Measurements from ENCODE around the gene TMEM54.

Gene TMEM54

DNA sequence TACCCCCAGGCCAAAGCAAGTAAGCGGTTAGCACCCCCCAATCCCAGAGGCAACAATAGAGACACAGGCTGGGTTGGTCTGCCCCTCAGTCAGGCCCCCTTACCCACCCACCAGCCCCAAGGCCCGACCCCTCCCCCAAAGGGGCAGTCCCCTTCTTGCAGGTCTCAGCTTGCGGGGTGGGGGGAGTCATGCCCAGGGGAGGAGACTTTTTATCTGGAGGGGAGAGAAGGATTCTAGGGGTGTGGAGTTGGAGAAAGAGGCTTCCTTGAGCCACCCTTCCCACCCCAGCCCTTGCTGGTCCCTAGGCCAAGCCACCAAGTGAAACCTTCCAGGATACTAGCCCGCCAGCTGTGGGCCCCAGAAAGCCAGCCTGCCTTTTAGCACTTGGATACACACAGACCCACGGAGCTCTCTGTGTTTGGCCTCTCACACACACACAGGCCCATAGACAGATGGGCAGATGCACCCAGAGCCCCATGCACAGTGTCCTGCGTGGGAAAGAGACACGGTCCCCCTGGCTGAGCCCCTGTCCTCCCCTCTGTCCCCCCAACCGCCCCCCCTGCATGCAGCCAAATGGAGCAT lies 7.1 kb downstream of the TMEM54 start:
- no peak for DNase-seq

DNA sequence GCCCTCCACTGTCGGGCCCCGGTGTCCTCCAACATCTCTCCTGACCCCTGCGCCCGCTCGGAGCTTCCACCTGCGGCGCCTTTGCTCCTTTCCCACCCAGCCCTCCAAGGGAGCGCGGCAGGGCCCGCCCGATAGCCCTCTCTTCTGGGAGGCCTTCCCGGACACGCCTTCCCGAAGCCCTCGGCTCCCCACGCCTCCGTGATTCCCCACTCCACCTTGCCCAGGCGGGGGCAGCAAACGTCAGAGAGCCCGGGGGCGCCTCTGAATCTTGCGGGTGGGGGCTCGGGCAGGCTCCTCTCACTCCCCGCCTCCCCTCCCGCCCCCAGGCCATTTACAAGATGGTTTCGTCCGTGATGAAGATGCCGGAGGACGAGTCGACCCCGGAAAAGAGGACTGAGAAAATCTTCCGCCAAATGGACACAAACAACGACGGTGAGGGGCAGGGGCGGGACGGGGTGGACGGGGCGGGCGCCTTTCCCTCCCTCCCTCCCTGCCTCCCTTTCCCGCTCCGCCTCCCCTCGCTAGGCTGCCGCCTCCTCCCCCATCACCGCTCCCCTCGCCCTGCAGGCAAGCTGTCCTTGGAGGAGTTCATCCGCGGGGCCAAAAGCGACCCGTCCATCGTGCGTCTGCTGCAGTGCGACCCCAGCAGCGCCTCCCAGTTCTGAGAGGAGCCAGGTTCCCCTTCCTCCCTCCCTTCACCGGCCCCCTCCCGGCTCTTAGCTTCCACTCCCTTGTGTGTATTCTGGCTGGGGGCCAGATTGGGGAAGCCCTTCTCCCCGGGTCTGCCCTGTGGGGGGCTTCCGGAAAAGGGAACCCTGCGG lies 7.8 kb downstream of the TMEM54 start:
- DNase-seq: peak; percentile 77

DNA sequence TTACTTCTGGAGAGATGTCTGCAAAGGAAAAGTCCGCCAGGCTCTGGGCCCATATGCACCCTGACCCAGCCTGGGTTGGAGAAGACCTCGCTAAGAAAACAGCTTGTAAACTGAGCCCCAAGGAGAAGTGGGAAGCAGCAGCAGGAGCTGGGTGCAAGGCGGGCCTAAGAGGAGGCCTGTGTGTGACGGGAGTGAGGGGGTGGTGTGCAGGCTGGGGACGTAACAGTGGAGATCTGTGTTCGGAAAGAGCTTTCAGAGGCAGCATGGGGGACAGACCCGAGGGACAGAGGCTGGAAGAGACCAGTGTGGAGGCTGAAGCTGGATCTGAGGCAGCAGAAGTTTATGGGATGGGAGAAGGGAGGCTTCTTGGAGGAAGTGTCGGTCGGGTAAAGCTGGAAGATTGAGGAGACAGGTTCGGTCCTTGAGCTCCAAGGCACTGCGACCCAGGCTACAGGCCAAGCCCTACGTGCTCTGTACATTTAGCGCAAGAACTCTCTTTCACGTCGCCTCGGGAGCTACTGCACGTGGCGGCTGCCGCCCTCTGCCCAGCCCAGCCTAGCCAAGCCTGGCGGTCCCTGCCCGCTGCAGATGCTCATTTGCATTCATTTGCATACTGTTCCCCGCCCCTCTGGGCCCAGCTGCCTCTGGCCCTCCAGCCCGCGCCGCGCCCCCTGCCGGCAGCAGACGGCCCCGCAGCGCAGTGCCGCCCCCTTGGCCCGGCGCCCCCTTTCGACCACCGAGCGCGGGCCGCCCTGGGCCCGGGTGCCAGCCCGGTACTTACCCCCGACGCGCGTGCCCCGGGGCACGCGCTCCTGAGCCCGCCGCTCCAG lies 8.6 kb downstream of the TMEM54 start:
- DNase-seq: peak; percentile 85

DNA sequence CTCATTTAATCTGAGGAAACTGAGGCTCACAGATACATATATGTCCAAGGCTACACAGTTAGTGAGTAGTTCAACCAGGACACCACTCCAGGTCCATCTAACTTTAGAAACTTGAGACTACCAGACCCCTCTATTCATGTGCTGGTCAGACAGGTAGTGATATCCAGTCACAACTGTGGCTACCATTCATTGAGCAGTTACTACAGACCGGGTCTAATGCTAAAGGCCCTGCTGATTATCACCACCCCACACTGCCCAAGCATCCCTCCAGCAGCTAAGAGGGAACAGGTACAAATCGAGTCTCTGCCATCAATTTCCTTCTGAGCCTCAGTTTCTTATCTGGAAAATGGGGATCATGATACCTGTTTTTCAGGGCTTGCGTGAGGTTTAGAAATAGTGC lies 9.6 kb downstream of the TMEM54 start:
- DNase-seq: no peak

DNA sequence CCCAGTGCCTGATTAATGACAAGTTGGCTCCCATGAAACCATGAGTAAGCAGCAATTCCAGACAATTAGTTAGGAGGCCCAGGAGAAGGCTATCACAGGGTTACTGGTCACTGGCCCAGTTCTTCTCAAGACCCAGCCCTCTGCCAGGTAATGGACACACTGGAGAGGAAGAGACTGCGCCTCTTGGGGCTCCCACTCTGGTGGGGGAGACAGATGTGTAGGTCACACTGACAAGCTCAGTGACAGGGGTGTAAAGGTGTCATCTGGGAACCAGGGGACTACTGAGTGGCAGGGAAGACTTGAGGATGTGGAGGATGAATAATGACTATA lies 10.0 kb downstream of the TMEM54 start:
- no peak for DNase-seq

DNA sequence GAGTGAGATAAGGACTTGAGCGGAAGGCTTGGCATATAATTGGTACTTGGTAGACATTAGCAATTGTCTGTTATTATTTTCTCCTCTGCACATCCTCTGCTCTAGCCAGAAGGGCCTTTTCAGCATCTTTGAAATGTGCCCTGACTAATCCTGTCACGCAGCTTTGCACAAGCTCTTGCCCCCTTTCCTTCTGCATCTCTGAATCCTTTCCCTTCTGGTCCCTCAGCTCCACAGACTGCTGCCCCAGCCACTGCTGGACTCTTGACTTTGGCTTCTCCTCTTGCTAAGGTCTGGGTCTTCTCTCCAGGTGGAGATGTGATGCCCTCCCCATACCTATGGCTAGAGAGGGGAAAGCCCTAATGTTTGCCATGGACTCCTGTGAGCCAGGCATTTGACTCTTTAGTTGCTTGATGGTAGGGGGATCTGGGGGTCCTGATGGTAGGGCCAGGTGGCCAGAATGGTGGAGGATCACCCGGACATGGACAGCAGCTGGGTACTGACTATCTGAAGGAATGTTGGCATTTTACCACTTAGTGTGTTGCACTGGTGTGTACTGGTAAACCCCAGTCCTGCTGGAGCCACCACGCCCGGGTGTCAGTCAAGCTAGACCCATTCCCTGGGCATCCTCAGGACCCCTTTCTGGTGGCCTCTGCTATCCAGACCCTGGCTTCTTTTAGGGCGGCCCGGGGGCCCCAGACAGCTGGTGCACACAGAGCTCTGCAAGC lies 10.5 kb downstream of the TMEM54 start:
- DNase-seq: no peak

DNA sequence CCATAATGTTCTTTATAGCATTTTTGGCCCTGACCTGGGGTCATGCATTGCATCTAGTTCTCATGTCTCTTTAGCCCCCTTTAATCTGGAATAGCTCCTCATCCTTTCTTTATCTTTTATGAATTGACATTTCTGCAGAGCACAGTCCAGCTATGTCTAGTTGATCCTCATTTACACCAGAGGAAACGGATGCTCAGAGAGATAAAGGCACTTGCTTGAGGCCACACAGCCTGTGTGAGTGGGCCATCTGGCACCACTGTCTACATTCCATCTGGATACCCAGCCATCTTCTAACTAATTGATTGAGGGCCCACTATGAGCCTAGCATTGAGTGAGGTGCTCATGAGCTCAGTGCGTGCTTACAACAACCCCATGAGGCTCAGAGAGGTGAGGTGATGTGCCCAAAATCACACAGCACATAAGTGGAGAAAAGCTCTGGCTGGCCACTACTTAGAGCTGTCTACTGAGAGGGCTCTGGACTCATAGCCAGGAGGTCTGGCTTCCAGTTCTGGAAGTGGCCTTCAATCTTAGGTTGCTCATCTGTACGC lies 11.4 kb downstream of the TMEM54 start:
- DNase-seq: no peak

DNA sequence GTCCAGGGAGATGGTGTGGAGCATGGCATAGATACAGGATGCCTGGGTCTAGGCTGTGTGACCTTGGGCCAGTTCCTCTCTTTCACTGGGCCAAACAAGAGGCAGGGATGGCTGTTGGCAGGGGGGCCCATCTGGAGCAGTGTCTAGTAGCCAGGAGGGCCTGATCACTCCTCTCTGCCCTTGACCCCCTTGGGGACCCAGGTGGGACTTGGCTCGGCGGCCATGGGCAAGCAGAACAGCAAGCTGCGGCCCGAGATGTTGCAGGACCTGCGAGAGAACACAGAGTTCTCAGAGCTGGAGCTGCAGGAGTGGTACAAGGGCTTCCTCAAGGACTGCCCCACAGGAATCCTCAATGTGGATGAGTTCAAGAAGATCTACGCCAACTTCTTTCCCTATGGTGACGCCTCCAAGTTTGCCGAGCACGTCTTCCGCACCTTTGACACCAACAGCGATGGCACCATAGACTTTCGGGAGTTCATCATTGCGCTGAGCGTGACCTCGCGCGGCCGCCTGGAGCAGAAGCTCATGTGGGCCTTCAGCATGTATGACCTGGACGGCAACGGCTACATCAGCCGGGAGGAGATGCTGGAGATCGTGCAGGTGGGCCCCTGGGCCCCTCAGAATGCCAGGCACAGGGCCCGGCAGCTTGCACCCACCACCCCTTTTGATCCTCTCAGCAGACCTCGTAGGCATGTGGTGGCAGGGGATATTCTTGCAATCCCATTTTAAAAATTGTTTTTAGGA lies 12.3 kb downstream of the TMEM54 start:
- DNase-seq: no peak

DNA sequence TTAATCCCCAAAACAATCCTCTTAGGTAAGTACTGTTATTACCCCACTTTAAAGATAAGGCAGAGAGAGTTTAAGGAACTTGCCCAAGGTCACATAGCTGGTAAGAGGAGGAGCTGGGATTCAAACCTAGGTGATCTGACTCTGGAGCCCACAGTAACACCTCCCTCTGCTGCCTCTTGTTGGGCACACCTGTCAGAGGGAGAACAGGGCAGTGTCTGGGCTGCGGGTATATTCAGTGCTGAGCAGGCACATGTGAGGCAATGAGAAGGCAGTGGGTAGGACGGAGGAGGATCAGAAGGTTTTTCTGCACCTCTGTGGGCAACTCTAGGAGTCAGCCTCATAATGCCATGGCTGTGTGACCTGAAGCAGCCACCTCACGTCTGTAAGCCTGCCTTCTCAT lies 13.1 kb downstream of the TMEM54 start:
- no peak for DNase-seq

DNA sequence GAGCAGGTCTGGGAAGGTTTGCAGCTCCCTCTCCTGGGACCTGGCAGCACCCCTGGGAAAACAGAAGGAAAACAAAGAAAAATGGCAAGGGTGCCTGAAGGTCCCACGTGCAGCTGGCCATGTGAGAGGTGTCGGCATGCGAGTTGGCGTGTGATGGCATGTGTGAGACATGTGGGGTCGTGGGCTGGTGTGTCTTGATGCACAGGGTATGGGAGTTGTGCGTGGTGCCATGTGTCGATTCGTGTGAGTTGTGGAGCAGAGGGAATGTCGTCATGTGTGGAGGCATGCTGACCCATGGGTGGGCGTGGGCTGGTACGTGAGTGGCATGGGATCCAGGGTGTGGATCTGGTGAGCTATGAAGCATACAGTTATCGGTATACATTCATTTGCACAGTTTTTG lies 13.6 kb downstream of the TMEM54 start:
- no peak for DNase-seq

DNA sequence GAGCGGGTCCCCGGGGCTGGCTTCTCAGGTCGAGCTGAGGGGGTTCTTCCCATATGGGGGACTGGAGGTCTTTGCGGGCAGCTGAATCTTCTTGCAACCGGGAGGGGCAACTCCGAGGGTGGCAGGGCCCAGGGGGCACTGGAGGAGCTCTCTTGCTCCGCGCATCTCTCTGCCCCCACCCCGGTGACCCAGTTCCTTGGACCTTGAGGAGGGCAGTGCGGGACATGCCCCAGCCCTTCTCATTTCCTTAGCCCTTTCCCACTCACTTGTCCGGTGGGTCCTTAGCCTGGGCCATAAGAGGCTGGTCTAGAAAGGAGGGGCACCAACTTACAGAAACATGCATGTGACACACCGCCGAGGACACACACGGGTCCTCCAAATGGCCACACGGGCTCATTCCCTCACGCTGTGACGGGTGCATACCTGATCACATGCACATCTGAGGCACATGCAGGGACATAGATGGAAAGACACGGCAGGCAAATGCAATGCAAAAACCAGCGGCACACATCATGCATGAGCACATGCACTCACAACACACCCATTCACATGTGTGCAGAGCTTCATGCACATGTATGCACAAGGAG lies 14.3 kb downstream of the TMEM54 start:
- DNase-seq: no peak

DNA sequence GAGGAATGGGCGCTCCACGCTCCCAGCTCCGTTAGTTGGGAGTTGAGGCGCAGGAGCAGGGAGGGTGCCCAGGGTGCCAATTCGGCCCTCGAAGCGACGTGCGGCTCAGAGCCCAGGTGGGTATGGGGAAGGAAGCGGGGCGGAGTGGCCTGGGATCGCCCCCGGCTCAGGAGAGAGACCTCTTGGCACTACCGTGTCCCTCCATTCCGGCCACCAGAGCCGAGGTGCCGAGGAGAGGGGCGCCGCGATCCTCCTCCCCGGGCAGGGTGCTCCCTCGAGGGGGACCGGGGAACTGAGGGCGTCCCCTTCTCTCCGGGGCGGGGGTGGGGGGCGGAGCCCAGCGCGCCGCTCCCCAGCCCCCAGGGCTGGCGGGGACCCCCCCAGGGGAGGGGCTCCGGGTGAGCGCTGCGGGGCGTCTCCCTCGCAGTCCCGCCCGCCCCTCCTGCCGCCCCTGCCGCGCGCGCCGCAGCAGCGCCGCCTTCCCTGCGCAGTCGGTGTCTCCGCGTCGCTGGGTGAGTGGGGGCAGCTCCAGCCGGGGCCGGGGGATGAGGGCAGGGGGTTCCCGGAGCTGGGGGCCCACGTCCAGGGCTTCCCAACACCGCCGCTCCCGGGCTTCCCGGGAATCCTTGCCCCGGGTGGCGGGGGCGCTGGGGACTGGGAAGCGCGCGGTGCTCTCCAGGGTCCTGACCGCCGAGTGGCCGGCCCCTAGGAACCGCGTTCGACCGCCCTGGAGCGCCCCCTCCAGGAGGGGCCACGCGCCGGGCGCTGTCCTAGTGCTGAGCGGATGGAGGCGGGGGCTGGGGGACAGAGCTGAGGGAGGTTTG lies 15.0 kb downstream of the TMEM54 start, which contains the start of gene HPCA:
TSS of gene HPCA (plus strand) at position 488 of the 824 bp plus-strand sequence. CDS start 2,408 bp downstream, outside the sequence.
- no peak for DNase-seq

DNA sequence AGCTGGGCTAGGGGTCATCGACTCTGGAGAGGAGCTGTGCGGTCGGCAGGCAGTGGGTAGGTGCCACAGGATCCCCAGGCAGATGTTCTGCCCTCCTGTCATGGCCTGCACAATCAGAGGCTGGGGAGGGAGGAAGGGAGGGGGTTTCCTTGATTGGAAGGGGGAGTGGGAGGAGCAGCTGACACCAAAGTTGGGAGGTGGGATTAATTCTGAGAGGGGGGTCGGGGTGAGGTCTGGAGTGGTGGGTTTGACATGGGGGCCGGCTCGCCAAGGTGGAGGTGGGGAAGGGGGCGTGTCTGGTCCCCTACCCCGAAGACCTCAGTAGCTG lies 15.5 kb downstream of the TMEM54 start:
- no peak for DNase-seq

DNA sequence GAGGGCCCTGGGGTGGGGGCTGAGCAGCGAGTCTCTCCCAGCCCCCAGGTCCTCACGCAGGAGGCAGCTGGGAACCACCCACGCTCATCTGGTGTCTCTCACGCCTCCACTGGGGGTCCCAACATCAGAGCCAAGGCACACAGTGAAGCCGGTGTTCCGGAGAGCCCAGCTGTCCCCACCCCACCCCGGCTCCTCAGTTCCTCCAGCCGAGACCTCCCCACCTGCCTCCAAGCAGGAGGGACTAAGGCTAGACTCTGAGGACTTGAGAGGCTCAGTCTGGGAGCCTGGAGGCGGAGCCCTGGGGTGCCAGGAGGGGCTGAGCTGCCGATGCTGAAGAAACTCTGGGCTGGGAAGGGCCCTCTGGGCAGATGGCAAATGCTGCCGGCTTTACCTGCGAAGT lies 16.5 kb downstream of the TMEM54 start:
- peak; percentile 69 for DNase-seq

DNA sequence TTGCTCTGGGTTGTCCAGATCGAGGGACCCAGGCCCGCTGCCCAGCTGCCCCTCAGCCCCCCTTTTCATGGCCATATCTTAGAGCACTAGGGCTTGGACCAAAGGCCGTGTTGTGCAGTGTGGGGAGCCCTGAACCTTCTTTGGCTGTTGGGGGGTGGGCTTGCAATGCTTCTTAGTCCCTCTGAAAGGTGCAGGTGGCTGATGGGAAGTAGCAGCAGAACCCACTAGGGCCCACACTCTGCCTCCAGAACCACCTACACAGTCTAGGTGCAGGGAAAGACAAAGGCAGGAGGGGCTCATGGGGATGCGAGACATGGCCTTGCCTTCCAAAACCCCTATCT lies 17.2 kb downstream of the TMEM54 start:
- DNase-seq: no peak

DNA sequence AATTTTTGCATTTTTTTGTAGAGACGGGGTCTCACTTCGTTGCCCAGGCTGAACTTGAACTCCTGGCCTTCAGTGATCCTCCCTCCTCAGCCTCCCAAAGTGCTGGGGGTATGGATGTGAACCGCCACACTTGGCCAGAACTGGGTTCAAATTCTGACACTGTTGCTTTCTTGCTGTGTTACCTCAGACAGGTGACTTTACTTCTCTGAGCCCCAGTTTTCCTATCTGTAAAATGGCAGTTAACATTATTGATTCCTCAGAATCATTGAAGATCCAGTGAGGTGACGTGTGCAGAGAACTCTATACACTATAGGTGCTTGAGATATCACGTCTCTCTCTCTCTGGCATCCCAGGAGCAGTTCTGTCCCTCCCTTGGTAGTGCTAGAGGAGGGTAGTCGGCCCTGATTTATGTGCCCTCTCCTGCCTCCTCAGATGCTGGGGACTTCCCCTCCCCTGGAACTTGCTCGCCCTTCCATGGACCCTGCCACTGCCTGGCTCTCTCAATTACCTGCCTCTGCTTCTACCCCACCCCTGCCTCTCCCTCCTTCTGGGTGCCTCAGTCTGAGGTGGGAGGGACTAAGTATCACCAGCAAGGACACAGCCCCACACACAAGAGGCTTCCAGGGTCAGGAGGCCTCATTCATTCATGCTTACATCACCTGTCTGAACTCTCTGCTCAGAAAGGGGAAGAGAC lies 17.7 kb downstream of the TMEM54 start:
- no peak for DNase-seq

DNA sequence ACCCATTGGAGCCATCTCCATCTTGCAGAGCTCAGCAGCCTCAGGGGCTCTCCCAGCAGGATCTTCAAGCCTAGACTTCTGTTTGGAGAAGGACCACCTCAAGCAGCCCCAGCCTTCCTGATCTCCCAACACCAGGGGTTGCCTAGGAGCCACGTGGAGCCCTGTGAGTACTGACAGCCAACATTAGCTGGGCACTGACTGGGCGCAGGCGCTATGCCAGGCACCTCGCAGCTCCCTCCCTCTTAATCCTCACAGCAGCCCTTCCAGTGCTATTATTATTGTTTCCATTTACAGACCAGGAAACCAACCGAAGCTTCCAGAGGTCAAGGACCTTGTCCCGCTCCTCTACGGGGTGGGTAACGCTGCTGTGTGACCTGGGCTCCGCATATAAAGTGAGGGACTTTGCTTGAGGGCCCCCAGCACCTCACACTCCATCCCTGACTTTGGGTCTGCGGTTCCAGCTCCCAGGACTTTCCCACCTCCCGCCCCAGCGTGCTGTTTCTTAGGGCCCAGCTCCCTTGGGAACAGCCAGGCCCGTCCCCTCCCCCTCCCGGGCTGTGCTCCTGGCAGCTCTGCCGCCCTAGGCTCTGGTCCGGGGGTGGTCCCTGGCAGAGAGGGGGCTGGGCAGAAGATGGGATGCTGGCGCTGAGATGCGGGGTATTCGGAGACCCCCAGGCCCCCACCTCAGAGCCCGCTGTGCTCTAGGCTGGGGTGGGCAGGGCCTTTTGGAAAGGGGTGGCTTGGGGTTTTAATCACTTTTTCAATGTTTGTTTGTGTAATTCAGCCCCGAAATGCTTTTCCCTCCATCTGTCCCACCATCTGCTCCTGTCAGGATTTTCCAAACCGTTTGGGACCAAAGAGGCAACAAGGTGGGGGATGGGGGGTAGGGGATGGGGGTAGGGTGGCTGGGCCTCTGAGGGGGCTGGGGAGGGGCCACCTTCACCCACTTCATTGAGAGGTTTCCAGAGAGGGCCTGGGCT lies 19.0 kb downstream of the TMEM54 start:
- DNase-seq: no peak

DNA sequence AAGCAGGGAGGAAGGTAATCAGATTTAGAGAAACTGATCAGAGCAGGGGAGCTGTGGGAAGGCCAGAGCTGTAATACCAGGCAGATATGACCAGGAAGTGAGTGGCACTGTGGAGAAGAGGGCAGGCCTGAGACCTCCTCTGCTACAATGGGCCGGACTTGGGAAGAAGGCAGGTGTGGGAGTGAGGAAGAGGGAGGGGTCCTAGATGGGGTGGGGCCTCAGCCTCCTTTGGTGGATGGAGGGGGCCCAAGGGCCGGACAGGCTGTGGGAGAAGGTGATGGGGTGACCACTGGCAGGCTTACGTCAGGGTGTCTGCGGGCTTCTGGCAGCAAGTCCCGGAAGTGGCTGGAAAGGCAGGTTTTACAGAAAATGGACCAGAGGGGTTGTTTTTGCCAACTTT lies 19.9 kb downstream of the TMEM54 start:
- no peak for DNase-seq

DNA sequence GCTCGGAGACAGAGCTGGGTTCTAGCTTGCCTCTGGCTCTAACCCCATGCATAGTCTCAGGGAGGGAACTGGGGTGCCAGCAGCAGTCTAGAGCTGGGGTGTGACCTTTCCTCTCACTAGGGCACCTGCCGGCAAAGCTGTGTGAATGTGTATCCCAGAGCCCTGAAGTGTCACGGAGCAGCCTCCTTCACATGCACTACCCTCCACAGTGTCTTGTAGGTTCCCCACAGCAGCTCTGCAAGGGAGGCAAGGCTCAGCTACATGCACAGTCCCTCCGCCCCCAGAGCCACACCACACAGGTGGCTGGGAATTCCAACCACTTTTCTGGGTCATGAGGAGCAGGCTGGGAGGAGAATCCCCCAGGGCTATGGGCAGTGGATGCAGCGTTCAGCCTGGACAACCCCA lies 22.6 kb downstream of the TMEM54 start:
- DNase-seq: no peak
